GM12891 (cell line): Measurements from ENCODE around the gene XBP1.

ENCODE experiments used
- POLR2A ChIP-seq: IDR thresholded peaks from 2 replicates; pipeline ENCODE4 v1.6.1; 2011; ENCODE audit warnings: low read depth, low read length, control low read depth
- POLR2AphosphoS5 ChIP-seq: IDR thresholded peaks from 2 replicates; pipeline ENCODE4 v1.6.1; 2011; ENCODE audit warnings: low read depth, low read length, control low read depth
- SPI1 ChIP-seq: IDR thresholded peaks from 2 replicates; pipeline ENCODE4 v1.6.1; 2011; ENCODE audit warnings: low read depth, low read length, control low read depth
- TAF1 ChIP-seq: IDR thresholded peaks from 2 replicates; pipeline ENCODE4 v1.6.1; 2011; ENCODE audit warnings: low read depth, low read length, control low read depth

DNA sequence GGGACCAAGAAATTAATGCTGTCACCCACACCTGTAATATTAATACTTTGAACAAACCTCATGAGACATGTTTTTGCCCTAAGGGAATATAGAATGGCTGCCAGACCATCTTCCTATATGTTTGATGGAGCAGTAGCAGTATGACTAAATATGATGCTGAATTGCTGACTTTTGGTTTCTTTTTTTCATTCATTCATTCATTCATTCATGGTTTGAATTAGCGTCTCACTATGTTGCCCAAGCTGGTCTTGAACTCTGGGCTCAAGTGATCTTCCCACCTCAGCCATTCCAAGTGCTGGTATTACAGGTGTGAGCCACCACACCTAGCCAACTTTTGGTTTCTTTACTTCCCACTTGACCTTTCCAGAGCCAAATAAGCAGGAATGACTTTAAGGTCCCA, 20.1 kb downstream of the XBP1 start:
- TF ChIP-seq SPI1 (no peak), TAF1 (no peak), POLR2A (no peak), POLR2AphosphoS5 (no peak)
